Uterus (tissue), 4 donors: Measurements from ENCODE around the gene SIX2. TPM values are rescaled to one million over a fixed set of nuclear protein-coding genes. Genes with fewer than 3 reads are reported as not detected.

Experiments used
- DNase-seq, 2 donors: peaks; one replicate each; pipeline ENCODE4 v3.0.0-alpha.2; 2019 to 2020
- H3K27ac ChIP-seq, 2 donors: fragments of 200-600 bp; sonication (generic); 1 replicate in 1 of 2; 2 replicates in 1 of 2; pipeline ENCODE4 v1.5.1; 2016 to 2018
- H3K27me3 ChIP-seq, 2 donors: fragments of 200-600 bp; sonication (generic); one replicate each; pipeline ENCODE4 v1.5.1; 2018 to 2019; ENCODE audit warnings: control low read depth in 1 of 2
- H3K36me3 ChIP-seq, 2 donors: fragments of 200-600 bp; sonication (generic); one replicate each; pipeline ENCODE4 v1.5.1; 2019; ENCODE audit warnings: control low read depth in 1 of 2
- H3K4me1 ChIP-seq, 2 donors: fragments of 200-600 bp; sonication (generic); one replicate each; pipeline ENCODE4 v1.5.1; 2018 to 2019; ENCODE audit warnings: control low read depth in 1 of 2
- H3K4me3 ChIP-seq, 2 donors: fragments of 200-600 bp; sonication (generic); 1 replicate in 1 of 2; 2 replicates in 1 of 2; pipeline ENCODE4 v1.5.1; 2018 to 2019; ENCODE audit warnings: mild to moderate bottlenecking in 1 of 2
- H3K9me3 ChIP-seq, 2 donors: fragments of 200-600 bp; sonication (generic); one replicate each; pipeline ENCODE4 v1.5.1; 2019; ENCODE audit warnings: control low read depth in 1 of 2
- CTCF ChIP-seq, 4 experiments: fragments of 200-600 bp in 2 of 4; fragments of 450-650 bp in 2 of 4; sonication (generic) in 2 of 4; IDR thresholded peaks; one replicate each; pipeline ENCODE4 v1.5.1; 2016 to 2019; ENCODE audit warnings: antibody characterized with exemption in 4 of 4, mild to moderate bottlenecking in 2 of 4, moderate library complexity in 1 of 4
- POLR2A ChIP-seq, 2 donors: fragments of 450-650 bp; IDR thresholded peaks; one replicate each; pipeline ENCODE4 v1.6.1; 2016; ENCODE audit warnings: antibody characterized with exemption in 2 of 2, mild to moderate bottlenecking in 1 of 2, moderate library complexity in 1 of 2
- intact Hi-C: fragments of 100-400 bp; cut with DNase I; formaldehyde crosslinking; loops from one replicate; pipeline ENCODE4 v1.15.1; 2023; ENCODE audit warnings: low total_unique reads
- total RNA-seq, 4 donors: library from RNA; depleted of rRNA in 3 of 4; stranded (reverse); fragments of >200 nt in 3 of 4; gene quantifications; one replicate each; pipeline versions ENCODE4 v1.1.0 to v1.2.4, GENCODE V29; 2014 to 2023
- donor health status: DM: yes; HTN: yes; CAD: no.

SIX2 gene
- total RNA-seq, 4 donors from 2014 or later, result 0.24 to 0.48 TPM; not detected in 2

- Histone ChIP-seq H3K4me3 (no peak overlapping the region), H3K27me3 (peaks cover 7 to 15% of the 10 kb centered on the region in 2 donors), H3K27ac (no peak overlapping the region), H3K36me3 (no peaks in the 10 kb centered on the region), H3K9me3 (no peaks in the 10 kb centered on the region), H3K4me1 (peaks cover 0 to 6% of the 10 kb centered on the region in 2 donors)
- TF ChIP-seq POLR2A (IDR thresholded peaks at IDR 0.05), result no peak
- TF ChIP-seq CTCF (IDR thresholded peaks at IDR 0.05), result no peak
- intact Hi-C loops, result no loop called here
- no peak for DNase-seq
Measured at GRCh38 chr2:44997963-44998362, 11.3 kb downstream of the SIX2 start.

- H3K4me3 ChIP-seq, result no peak overlapping the region
- intact Hi-C loops, result no loop called here
- H3K27ac ChIP-seq, result no peak overlapping the region
- peaks cover 0 to 2% of the 10 kb centered on the region in 2 donors for H3K9me3 ChIP-seq
- H3K27me3 ChIP-seq, result peaks cover 7% of the 10 kb centered on the region in 2 donors
- DNase-seq, result no peak
- H3K4me1 ChIP-seq, result peaks cover 0 to 6% of the 10 kb centered on the region in 2 donors
- H3K36me3 ChIP-seq, result no peaks in the 10 kb centered on the region
- TF ChIP-seq CTCF (IDR thresholded peaks at IDR 0.05), result no peak
- no peak for TF ChIP-seq POLR2A (IDR thresholded peaks at IDR 0.05)
Measured at GRCh38 chr2:44996356-44996755, 12.9 kb downstream of the SIX2 start.

- intact Hi-C loops, result no loop called here
- no peaks in the 10 kb centered on the region for H3K36me3 ChIP-seq
- DNase-seq, result no peak
- TF ChIP-seq POLR2A (IDR thresholded peaks at IDR 0.05) (no peak), CTCF (IDR thresholded peaks at IDR 0.05) (no peak)
- H3K4me1 ChIP-seq, result no peaks in the 10 kb centered on the region
- H3K27ac ChIP-seq, result no peak overlapping the region
- no peaks in the 10 kb centered on the region for H3K27me3 ChIP-seq
- H3K9me3 ChIP-seq, result peaks cover 0 to 2% of the 10 kb centered on the region in 2 donors
- H3K4me3 ChIP-seq, result no peak overlapping the region
Measured at GRCh38 chr2:44994377-44994776, 14.9 kb downstream of the SIX2 start.

- Histone ChIP-seq H3K4me3 (no peak overlapping the region), H3K9me3 (peaks cover 0 to 2% of the 10 kb centered on the region in 2 donors), H3K36me3 (no peaks in the 10 kb centered on the region), H3K4me1 (no peaks in the 10 kb centered on the region), H3K27me3 (no peaks in the 10 kb centered on the region), H3K27ac (no peak overlapping the region)
- no peak for DNase-seq
- TF ChIP-seq CTCF (IDR thresholded peaks at IDR 0.05), result no peak
- no peak for TF ChIP-seq POLR2A (IDR thresholded peaks at IDR 0.05)
- intact Hi-C loops, result no loop called here
Measured at GRCh38 chr2:44989176-44989575, 20.1 kb downstream of the SIX2 start.

DNA sequence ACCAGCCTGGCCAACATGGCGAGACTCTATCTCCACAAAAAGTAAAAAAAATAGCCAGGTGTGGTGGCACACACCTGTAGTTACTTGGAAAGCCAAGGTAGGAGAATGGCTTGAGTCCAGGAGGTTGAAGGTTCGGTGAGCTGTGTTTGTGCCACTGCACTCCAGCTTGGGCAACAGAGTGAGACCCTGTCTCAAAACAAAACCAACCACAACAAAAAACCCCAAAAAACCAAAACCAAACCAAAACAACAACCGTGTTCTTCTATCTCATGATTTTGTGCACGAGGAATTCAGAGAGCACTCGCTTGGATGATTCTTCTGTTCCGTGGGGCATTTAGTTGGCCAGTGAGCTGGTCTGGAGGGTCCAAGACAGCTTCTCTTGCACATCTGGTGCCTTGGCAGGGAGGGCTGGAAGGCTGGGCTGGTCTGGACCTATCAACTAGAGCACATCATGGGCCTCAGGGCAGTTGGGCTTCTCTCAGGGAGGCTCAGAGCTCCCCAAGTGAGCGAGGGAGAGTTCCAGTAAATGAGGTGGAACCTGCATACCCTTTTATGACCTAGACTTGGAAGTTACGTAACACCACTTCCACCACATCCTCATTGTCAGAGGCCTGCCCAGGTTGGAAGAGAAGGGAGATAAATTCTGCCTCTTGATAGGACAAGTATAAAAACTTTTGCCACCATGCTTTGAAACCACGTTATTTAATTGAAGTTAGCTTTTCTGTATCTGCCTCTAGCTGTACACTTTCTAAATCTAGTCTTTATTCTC is 25.2 kb downstream of the SIX2 start:
- Histone ChIP-seq H3K36me3 (no peaks in the 10 kb centered on the region), H3K4me1 (no peaks in the 10 kb centered on the region), H3K27me3 (no peaks in the 10 kb centered on the region), H3K4me3 (no peak overlapping the region), H3K9me3 (no peaks in the 10 kb centered on the region), H3K27ac (no peak overlapping the region)
- no peak for DNase-seq
- no peak for TF ChIP-seq POLR2A (IDR thresholded peaks at IDR 0.05)
- TF ChIP-seq CTCF (IDR thresholded peaks at IDR 0.05), result no peak
- intact Hi-C loops, result loop anchor here (5.0 kb wide), 1 partner anchor 508 kb away; no protein-coding TSS in a partner anchor
